HEK293T (cell line): Measurements from ENCODE around the gene KCNE3.

Experiments
- BHLHE40 ChIP-seq: fragments of 450-650 bp; IDR thresholded peaks from 2 replicates; pipeline ENCODE4 v1.6.1; 2016; ENCODE audit warnings: mild to moderate bottlenecking, moderate library complexity, borderline replicate concordance
- HDGF ChIP-seq: fragments of 450-650 bp; IDR thresholded peaks from 2 replicates; pipeline ENCODE4 v1.6.1; 2017; ENCODE audit warnings: antibody characterized with exemption, borderline replicate concordance
- TARDBP ChIP-seq: fragments of 450-650 bp; IDR thresholded peaks from 2 replicates; pipeline ENCODE4 v1.6.1; 2016

DNA sequence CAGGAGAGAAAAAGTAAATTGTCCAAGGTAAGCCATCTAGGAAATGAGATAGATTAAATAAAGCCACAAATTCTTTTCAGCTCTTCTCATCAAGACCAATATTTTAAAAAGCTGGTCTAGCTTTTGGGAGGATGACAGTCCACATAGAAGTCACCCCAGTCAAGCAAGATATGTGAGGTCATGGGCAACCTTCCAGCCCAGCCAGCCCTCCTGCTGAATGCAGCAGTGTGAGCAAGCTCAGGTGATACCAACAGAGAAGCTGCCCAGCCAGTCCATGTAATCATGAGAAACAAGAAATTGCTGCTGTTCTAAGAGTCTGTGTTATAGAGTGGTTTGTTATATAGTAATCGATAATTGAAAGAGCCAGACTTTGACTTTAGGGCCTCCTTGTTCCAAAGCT lies 28.7 kb downstream of the KCNE3 start:
- no peak for TF ChIP-seq TARDBP
- TF ChIP-seq HDGF = no peak
- TF ChIP-seq BHLHE40 = no peak
